22Rv1 (cell line): ENCODE results near the gene ISCA1.
"Not testable (repeated sequence)": the region's sequence is repeated elsewhere in the genome, so short reads cannot be mapped to it uniquely, and the experiment has no call there.

ENCODE experiments used
- H3K27ac ChIP-seq: fragments of 450-650 bp; 2 replicates; pipeline ENCODE4 v1.5.1; 2017
- CTCF ChIP-seq: fragments of 450-650 bp; IDR thresholded peaks from 2 replicates; pipeline ENCODE4 v1.5.1; 2017; ENCODE audit warnings: mild to moderate bottlenecking
- ZFX ChIP-seq: fragments of 450-650 bp; IDR thresholded peaks from 2 replicates; pipeline ENCODE4 v1.6.1; 2017; ENCODE audit warnings: antibody characterized with exemption, borderline replicate concordance

ISCA1 gene

GRCh38 chr9:86322973-86323644 lies 40.8 kb upstream of the ISCA1 start:
- TF ChIP-seq ZFX (no peak), CTCF (no peak)
- H3K27ac ChIP-seq, result no peak overlapping the region

GRCh38 chr9:86321373-86321772 lies 39.0 kb upstream of the ISCA1 start:
- H3K27ac ChIP-seq, result no peak overlapping the region
- TF ChIP-seq CTCF, result no peak
- TF ChIP-seq ZFX, result no peak

GRCh38 chr9:86318187-86318586 lies 35.8 kb upstream of the ISCA1 start:
- no peak for TF ChIP-seq ZFX
- no peak for TF ChIP-seq CTCF
- no peak overlapping the region for H3K27ac ChIP-seq

GRCh38 chr9:86315078-86315477 lies 32.7 kb upstream of the ISCA1 start:
- TF ChIP-seq CTCF (no peak), ZFX (no peak)
- no peak overlapping the region for H3K27ac ChIP-seq

- not testable (repeated sequence) for H3K27ac ChIP-seq
Measured at GRCh38 chr9:86312959-86313358, 30.6 kb upstream of the ISCA1 start.

GRCh38 chr9:86308687-86309086 lies 26.3 kb upstream of the ISCA1 start:
- TF ChIP-seq ZFX (no peak), CTCF (no peak)
- no peak overlapping the region for H3K27ac ChIP-seq

- H3K27ac ChIP-seq, result no peak overlapping the region
- TF ChIP-seq ZFX, result no peak
- no peak for TF ChIP-seq CTCF
Measured at GRCh38 chr9:86304236-86304730, 21.9 kb upstream of the ISCA1 start.

GRCh38 chr9:86303316-86303975 lies 21.1 kb upstream of the ISCA1 start:
- TF ChIP-seq ZFX (no peak), CTCF (no peak)
- H3K27ac ChIP-seq, result no peak overlapping the region
